HL-60/S4 treated with phorbol 12-myristate 13-acetate at 8.2 ng/mL for 4 days and 3 days (cell line): ENCODE results near the gene DRC3.

ENCODE experiments used
- in situ Hi-C: fragments of 300-500 bp; cut with MboI; formaldehyde crosslinking; loops from 2 replicates; pipeline ENCODE4 v1.15.0; 2022; ENCODE audit warnings: low sequenced_read_pairs

The DRC3 gene

DNA sequence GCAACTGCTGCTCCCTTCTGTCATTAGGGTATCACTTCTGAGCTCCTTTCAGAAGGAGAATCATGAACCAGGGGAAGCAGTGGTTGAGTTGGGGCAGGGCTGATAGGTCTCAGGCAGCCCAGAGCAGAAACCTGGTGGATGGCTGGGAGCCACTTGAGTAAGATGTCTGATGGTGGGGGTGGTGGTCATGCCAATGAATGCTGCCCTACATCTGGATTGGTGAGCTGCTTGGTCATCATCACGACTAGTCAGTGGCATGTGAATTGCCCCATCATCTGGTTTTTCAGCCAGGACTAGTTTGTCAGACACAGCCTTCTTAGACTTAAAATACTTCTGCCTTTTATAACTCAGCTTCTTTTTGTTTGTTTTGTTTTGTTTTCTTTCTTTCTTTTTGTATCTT is 69.1 kb downstream of the DRC3 start:
- in situ Hi-C loops: loop anchor here (25.0 kb wide), 1 partner anchor 354 kb away; the partner anchor contains the start of gene RAI1

DNA sequence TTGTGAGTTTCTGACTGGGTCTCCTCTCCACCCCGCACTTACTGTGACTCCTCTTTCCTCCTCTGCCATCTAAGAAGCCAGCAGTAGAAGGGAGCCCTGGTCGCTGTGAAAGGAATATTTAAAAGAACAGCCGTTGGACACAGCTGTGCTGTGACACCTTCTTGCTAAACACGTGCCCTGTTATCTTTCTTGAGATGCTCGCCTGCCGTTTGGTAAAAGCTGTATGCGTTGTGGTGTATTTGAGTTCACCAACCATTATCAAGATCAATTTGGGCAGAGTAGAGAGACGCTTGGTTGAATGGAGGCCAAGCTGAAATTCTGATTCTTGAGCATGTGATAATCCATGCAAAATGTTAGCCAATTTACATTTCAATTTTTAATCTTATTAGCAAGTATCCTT is 70.3 kb downstream of the DRC3 start:
- in situ Hi-C loops: loop anchor here (25.0 kb wide), 1 partner anchor 356 kb away; the partner anchor contains the start of gene RAI1

DNA sequence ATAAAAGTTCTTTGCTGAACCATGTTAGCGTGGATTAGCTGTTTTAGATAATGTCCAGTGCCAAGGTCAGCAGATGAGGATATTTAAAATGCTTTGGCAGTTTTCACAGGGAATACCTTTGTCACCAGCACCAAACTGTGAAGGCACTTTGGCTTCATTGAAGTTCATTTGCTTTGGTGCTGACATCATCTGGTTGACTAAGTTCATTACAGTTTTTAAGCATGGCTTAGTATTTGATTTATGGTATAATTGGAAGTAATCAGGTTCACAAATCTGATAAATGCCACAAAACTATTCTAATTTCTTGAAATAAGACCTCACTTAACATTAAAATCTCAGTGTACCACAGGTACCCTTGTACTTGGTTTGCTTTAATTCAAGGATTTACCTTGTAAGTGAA is 70.8 kb downstream of the DRC3 start:
- in situ Hi-C loops: loop anchor here (25.0 kb wide), 1 partner anchor 356 kb away; the partner anchor contains the start of gene RAI1

DNA sequence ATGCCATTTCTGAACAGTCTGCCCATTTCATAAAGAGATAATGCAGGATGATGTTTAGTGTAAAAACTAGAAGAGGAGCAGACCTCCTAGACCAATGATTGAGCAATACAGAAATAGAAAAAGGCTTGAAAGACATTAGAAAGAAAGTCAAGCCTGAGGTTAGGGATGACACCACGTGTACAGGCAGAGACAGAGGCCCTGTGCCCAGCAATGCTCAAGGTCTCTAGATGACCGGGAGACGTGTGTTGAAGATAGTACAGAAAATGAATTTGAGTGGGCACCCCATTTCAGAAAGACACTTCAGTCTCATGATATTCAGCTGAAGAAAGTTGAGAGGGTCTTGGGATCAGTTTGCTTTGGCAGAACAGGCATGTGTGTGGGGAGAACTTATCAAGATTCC is 71.9 kb downstream of the DRC3 start:
- in situ Hi-C loops: loop anchor here (25.0 kb wide), 1 partner anchor 357 kb away; the partner anchor contains the start of gene RAI1

DNA sequence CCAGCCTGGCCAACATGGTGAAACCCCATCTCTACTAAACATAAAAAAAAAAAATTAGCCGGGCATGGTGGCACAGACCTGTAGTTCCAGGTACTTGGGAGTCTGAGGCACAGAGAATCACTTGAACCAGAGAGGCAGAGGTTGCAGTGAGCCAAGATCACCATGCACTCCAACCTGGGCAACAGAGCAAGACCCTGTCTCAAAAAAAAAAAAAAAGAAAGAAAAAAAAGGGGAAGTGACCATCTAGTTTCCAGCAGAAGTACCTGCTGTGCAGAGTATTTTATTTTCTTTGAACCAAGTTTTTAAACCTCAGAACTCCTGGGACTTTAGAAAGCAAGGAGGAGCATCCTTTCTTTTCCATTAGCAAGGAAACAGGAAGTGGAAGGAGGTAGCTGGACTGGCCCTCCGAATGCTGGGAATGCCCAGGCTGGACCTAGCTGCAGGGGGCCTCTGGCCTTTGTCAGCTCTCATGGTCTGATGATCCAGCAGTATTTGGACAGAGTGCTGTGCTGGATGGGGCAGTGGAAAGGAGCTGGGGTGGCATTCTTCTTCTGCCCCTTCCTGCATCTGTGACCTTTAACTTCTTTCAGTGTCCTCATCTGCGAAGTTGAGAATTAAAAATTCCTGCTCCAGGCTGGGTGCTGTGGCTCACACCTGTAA is 73.2 kb downstream of the DRC3 start:
- in situ Hi-C loops: loop anchor here (25.0 kb wide), 1 partner anchor 359 kb away; the partner anchor contains the start of gene RAI1

DNA sequence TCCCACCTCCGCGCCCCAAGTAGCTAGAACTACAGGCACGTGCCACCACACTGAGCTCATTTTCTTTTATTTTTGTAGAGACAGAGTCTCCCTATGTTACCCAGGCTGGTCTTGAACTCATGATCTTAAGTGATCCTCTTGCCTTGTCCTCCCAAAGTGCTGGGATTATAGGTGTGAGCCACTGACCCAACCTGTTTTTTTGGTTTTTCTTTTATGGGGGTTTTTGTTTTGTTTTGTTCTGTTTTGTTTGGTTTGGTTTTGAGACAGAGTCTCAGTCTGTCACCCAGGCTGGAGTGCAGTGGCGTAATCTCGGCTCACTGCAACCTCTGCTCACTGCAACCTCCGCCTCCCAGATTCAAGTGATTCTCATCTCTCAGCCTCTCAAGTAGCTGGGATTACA is 82.9 kb downstream of the DRC3 start:
- in situ Hi-C loops: no loop called here

DNA sequence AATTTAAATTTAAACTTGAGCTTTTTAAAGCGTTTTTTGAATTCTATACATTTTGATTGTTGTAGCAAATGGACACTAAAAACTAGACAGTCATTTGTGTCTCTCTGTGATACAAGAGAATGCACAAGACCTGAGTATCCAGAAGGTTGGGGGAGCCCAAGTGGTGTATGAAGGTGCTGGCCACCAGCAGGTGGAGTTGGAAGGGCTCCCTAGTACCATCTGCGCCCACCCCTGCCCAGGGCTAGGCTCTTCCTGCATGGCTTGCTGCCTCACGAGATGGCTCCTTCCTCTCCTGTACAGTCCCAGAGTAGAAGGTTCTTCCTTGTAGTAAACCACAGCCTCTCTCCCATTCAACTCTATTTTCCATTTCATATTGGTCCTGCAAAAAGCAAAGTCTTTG is 83.6 kb downstream of the DRC3 start:
- in situ Hi-C loops: no loop called here

DNA sequence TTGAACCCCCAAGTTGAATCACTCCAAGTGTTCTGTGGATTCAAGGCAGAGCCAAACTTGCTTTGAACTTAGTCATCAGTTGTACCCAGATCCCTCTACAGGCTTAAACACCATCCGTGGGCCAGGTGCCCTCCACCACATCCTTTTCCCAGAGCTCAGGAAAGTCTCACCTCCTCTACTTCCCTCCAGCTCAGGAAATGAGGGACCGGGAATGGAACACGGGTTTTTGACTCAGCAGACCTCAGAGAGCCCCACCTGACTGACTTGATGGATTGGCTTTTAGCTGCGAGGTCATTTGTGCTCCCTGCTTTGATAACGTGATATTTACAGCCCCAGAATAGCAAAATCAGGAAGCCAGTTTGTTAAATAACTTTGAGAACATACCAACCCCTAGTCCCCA is 86.6 kb downstream of the DRC3 start:
- in situ Hi-C loops: no loop called here

DNA sequence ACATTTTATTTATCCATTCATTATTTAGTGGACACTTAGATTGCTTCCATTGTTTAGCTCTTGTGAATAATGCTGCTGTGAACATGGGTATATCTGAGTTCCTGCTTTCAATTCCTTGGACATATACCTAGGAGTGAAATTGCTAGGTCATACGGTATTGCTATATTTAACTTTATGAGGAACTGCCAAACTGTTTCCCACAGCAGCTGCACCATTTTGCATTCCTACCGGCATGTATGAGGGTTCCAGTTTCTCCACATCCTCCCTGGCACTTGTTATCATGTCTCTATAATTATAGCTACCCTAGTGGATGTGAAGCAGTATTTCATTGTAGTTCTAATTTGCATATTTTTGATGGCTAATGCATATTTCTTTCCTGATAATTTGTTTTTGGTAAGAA is 91.4 kb downstream of the DRC3 start:
- in situ Hi-C loops: no loop called here

DNA sequence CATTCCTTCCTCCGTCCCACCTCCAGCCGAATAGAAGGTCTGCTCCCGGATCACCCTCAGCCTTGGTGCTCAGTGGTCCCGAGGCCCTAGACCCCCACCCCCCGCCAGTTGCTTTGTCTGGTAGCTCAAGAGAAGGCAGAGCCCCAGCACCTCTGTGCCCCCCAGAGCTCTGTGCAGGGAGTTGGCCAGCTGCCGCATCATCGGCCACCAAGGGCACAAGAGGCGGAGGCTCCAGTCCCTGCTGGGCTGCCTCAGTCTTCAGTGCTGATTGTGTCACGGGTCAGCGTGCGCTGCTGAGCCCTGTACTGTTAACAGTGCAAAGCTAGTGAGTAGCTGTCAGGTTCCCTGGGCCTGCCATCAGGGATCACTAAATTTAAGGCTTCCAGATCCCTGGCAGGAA is 92.9 kb downstream of the DRC3 start:
- in situ Hi-C loops: no loop called here
